ENCODE data around the gene MICU1.
"Not testable (repeated sequence)": the region's sequence is repeated elsewhere in the genome, so short reads cannot be mapped to it uniquely, and the experiment has no call there.

MICU1 gene

GRCh38 chr10:72503694-72504438, 122.0 kb downstream of the MICU1 start:
- no peak for DNase-seq (ENCODE audit: low read depth)

GRCh38 chr10:72503241-72503640, 122.6 kb downstream of the MICU1 start:
- DNase-seq (ENCODE audit: low read depth): no peak

- no peak for DNase-seq (ENCODE audit: low read depth)
Observed at GRCh38 chr10:72502581-72502980, 123.3 kb downstream of the MICU1 start.

- DNase-seq (ENCODE audit: low read depth): no peak
Observed at GRCh38 chr10:72499701-72500100, 126.2 kb downstream of the MICU1 start.

GRCh38 chr10:72490951-72491350, 134.9 kb downstream of the MICU1 start:
- DNase-seq (ENCODE audit: low read depth): no peak

GRCh38 chr10:72487521-72487920, 138.4 kb downstream of the MICU1 start:
- no peak for DNase-seq (ENCODE audit: low read depth)

GRCh38 chr10:72487116-72487515, 138.8 kb downstream of the MICU1 start:
- DNase-seq (ENCODE audit: low read depth): no peak

GRCh38 chr10:72485701-72486100, 140.2 kb downstream of the MICU1 start:
- no peak for DNase-seq (ENCODE audit: low read depth)

GRCh38 chr10:72484521-72484920, 141.4 kb downstream of the MICU1 start:
- DNase-seq (ENCODE audit: low read depth): no peak

GRCh38 chr10:72483471-72483870, 142.4 kb downstream of the MICU1 start:
- no peak for DNase-seq (ENCODE audit: low read depth)

- no peak for DNase-seq (ENCODE audit: low read depth)
Observed at GRCh38 chr10:72480861-72481260, 145.0 kb downstream of the MICU1 start.

- DNase-seq (ENCODE audit: low read depth): no peak
Observed at GRCh38 chr10:72477463-72477862, 148.4 kb downstream of the MICU1 start.

- no peak for DNase-seq (ENCODE audit: low read depth)
Observed at GRCh38 chr10:72472306-72472705, 153.6 kb downstream of the MICU1 start.

GRCh38 chr10:72470666-72471065, 155.2 kb downstream of the MICU1 start:
- DNase-seq (ENCODE audit: low read depth): no peak

GRCh38 chr10:72467064-72467463, 158.8 kb downstream of the MICU1 start:
- DNase-seq (ENCODE audit: low read depth): not testable (repeated sequence)

GRCh38 chr10:72466018-72466417, 159.9 kb downstream of the MICU1 start:
- DNase-seq (ENCODE audit: low read depth): no peak

- no peak for DNase-seq (ENCODE audit: low read depth)
Observed at GRCh38 chr10:72464438-72464837, 161.4 kb downstream of the MICU1 start.

GRCh38 chr10:72462261-72462660, 163.6 kb downstream of the MICU1 start:
- no peak for DNase-seq (ENCODE audit: low read depth)

- DNase-seq (ENCODE audit: low read depth): no peak
Observed at GRCh38 chr10:72461085-72461484, 164.8 kb downstream of the MICU1 start.

- no peak for DNase-seq (ENCODE audit: low read depth)
Observed at GRCh38 chr10:72460284-72460876, 165.5 kb downstream of the MICU1 start.

GRCh38 chr10:72459301-72459700, 166.6 kb downstream of the MICU1 start:
- DNase-seq (ENCODE audit: low read depth): no peak

GRCh38 chr10:72455889-72456595, 169.8 kb downstream of the MICU1 start:
- no peak for DNase-seq (ENCODE audit: low read depth)

GRCh38 chr10:72449941-72450441, 175.9 kb downstream of the MICU1 start:
- no peak for DNase-seq (ENCODE audit: low read depth)

Measured in stimulated activated CD8-positive, alpha-beta memory T cell treated with anti-CD3 and anti-CD28 coated beads, Interleukin-12 subunit alpha, Interleukin-12 subunit beta, amount 100 ng/mL, for 4 hours (primary cell).